Testis (tissue), 5 donors: ENCODE data around the gene RBMY1F. TPM values are rescaled to one million over a fixed set of nuclear protein-coding genes. Genes with fewer than 3 reads are reported as not detected.
"Not testable (repeated sequence)": the region's sequence is repeated elsewhere in the genome, so short reads cannot be mapped to it uniquely, and the experiment has no call there.

Experiments
- DNase-seq: peaks from one replicate; pipeline ENCODE4 v3.0.0-alpha.2; 2019
- H3K27ac ChIP-seq, 2 donors: fragments of 200-600 bp; sonication (generic); one replicate each; pipeline ENCODE4 v1.5.1; 2019
- H3K27me3 ChIP-seq: fragments of 200-600 bp; sonication (generic); one replicate; pipeline ENCODE4 v1.5.1; 2019
- H3K36me3 ChIP-seq: fragments of 200-600 bp; sonication (generic); one replicate; pipeline ENCODE4 v1.5.1; 2017; ENCODE audit warnings: low read depth; ENCODE audit errors: missing control alignments
- H3K4me1 ChIP-seq: fragments of 200-600 bp; sonication (generic); one replicate; pipeline ENCODE4 v1.5.1; 2019
- H3K4me3 ChIP-seq, 2 donors: fragments of 200-600 bp; sonication (generic); one replicate each; pipeline ENCODE4 v1.5.1; 2017 to 2019
- H3K9me3 ChIP-seq: fragments of 200-600 bp; sonication (generic); one replicate; pipeline ENCODE4 v1.5.1; 2017
- WGBS, 2 donors: methylation state at CpG; one replicate each; pipeline ENCODE4 v1.1.5; 2018; 5-methylcytosine and 5-hydroxymethylcytosine counted together
- intact Hi-C: fragments of 100-400 bp; cut with DNase I; formaldehyde crosslinking; loops from one replicate; pipeline ENCODE4 v1.15.1; 2023; ENCODE audit warnings: low total_unique reads
- long read RNA-seq, 2 donors: transcript quantifications; one replicate each; lab custom pipeline, GENCODE V29; 2026
- polyA plus RNA-seq: library from polyadenylated mRNA; stranded (reverse); fragments of 350-450 nt; fragmentation: Illumina TruSeq; extraction: RNeasy Lipid Tissue Mini Kit (QIAGEN cat#74804); gene quantifications from one replicate; pipeline ENCODE4 v1.2.3, GENCODE V29; 2014; ENCODE audit warnings: low read depth, low replicate concordance; ENCODE audit not compliant: insufficient read depth
- total RNA-seq, 2 donors: library from RNA; depleted of rRNA; stranded (reverse); fragments of >200 nt; gene quantifications; one replicate each; pipeline ENCODE4 v1.2.3, GENCODE V29; 2016

Gene RBMY1F
- 1 to 10 TPM; 4.6 to 6.8 TPM for total RNA-seq
- polyA plus RNA-seq: 3.0 TPM
- long read RNA-seq, donor 1: 0 reads
- long read RNA-seq, donor 2: 0 reads

- no CpG with 5 or more reads among the region's 31 CpGs for WGBS, 2 donors
- intact Hi-C loops, H3K4me1 ChIP-seq, DNase-seq, H3K36me3 ChIP-seq, H3K27ac ChIP-seq, H3K27me3 ChIP-seq, H3K4me3 ChIP-seq, H3K9me3 ChIP-seq: not testable (repeated sequence)
These were observed at the start of gene RBMY1F for GRCh38 chrY:22182823-22183222. Gene RBMY1F, minus strand, starts transcription at chrY:22182923. Its CDS starts 1,954 bp downstream, at chrY:22180969.

- H3K27ac ChIP-seq, intact Hi-C loops, H3K4me1 ChIP-seq, DNase-seq, H3K9me3 ChIP-seq, H3K36me3 ChIP-seq, H3K4me3 ChIP-seq, H3K27me3 ChIP-seq: not testable (repeated sequence)
- no CpG with 5 or more reads among the region's 4 CpGs for WGBS, 2 donors
These were observed 31.6 kb downstream of the RBMY1F start for GRCh38 chrY:22151144-22151543.

- DNase-seq, H3K4me1 ChIP-seq, intact Hi-C loops, H3K9me3 ChIP-seq, H3K36me3 ChIP-seq, H3K27ac ChIP-seq, H3K4me3 ChIP-seq, H3K27me3 ChIP-seq: not testable (repeated sequence)
- no CpG with 5 or more reads among the region's 8 CpGs for WGBS, 2 donors
These were observed 41.6 kb downstream of the RBMY1F start for GRCh38 chrY:22141011-22141695.

GRCh38 chrY:22134719-22135118 is 48.0 kb downstream of the RBMY1F start:
- H3K36me3 ChIP-seq, H3K4me1 ChIP-seq, intact Hi-C loops, DNase-seq, H3K27ac ChIP-seq, H3K9me3 ChIP-seq, H3K4me3 ChIP-seq, H3K27me3 ChIP-seq: not testable (repeated sequence)
- WGBS, 2 donors: no CpG with 5 or more reads among the region's 3 CpGs

GRCh38 chrY:22130494-22130893 is 52.2 kb downstream of the RBMY1F start:
- WGBS, 2 donors: no CpG with 5 or more reads among the region's 8 CpGs
- H3K9me3 ChIP-seq, intact Hi-C loops, H3K27me3 ChIP-seq, H3K4me1 ChIP-seq, H3K4me3 ChIP-seq, H3K36me3 ChIP-seq, H3K27ac ChIP-seq, DNase-seq: not testable (repeated sequence)

Other genes with a start within 250 kb of the RBMY1F start
- 1 to 10 TPM; 1.3 to 3.1 TPM for gene RBMY1J, start 220.5 kb upstream of the RBMY1F start, total RNA-seq
- gene RBMY1J, start 220.5 kb upstream of the RBMY1F start, polyA plus RNA-seq: 5.7 TPM